Measurements from ENCODE around the gene GIMD1.
A peak's percentile ranks its signal among the peaks of the same experiment; 100 is the strongest.

Gene GIMD1

GRCh38 chr4:106366026-106366425, 2.6 kb downstream of the GIMD1 start:
- H2AFZ ChIP-seq (ENCODE audit: low read length): no peak overlapping the region
- no peaks in the 10 kb centered on the region for H4K20me1 ChIP-seq (ENCODE audit: insufficient read depth, low read length, poor library complexity, severe bottlenecking)
- H3K9ac ChIP-seq (ENCODE audit: low read depth, low read length, poor library complexity, severe bottlenecking): no peak overlapping the region
- H3K4me1 ChIP-seq (ENCODE audit: insufficient read depth, low read length, poor library complexity, severe bottlenecking): peaks cover 3% of the 10 kb centered on the region
- no peaks in the 10 kb centered on the region for H3F3A ChIP-seq (ENCODE audit: low read depth)
- H3K4me3 ChIP-seq (ENCODE audit: low read length, poor library complexity, severe bottlenecking): no peak overlapping the region
- TF ChIP-seq CTCF (conservative IDR thresholded peaks at IDR 0.05; ENCODE audit: low read length): no peak
- no peak for TF ChIP-seq EZH2phosphoT487 (IDR thresholded peaks at IDR 0.05; ENCODE audit: borderline replicate concordance)
- H3K79me2 ChIP-seq (ENCODE audit: insufficient read depth, low read length): no peaks in the 10 kb centered on the region
- no peaks in the 10 kb centered on the region for H3K27me3 ChIP-seq (ENCODE audit: insufficient read depth, low read length, poor library complexity, severe bottlenecking)
- no peaks in the 10 kb centered on the region for H3K9me2 ChIP-seq (replicated peaks; ENCODE audit: low read depth, low read length)
- H3K9me3 ChIP-seq (ENCODE audit: insufficient read depth, low read depth, low read length): no peaks in the 10 kb centered on the region
- H3K4me2 ChIP-seq (ENCODE audit: low read depth, low read length, poor library complexity, severe bottlenecking): no peak overlapping the region
- no peaks in the 10 kb centered on the region for H3K36me3 ChIP-seq (ENCODE audit: insufficient read depth, low read length)

GRCh38 chr4:106365613-106366012, 3.0 kb downstream of the GIMD1 start:
- H3K9ac ChIP-seq (ENCODE audit: low read depth, low read length, poor library complexity, severe bottlenecking): no peak overlapping the region
- H3K9me3 ChIP-seq (ENCODE audit: insufficient read depth, low read depth, low read length): no peaks in the 10 kb centered on the region
- H2AFZ ChIP-seq (ENCODE audit: low read length): no peak overlapping the region
- no peak overlapping the region for H3K4me3 ChIP-seq (ENCODE audit: low read length, poor library complexity, severe bottlenecking)
- H3K36me3 ChIP-seq (ENCODE audit: insufficient read depth, low read length): no peaks in the 10 kb centered on the region
- H4K20me1 ChIP-seq (ENCODE audit: insufficient read depth, low read length, poor library complexity, severe bottlenecking): no peaks in the 10 kb centered on the region
- H3F3A ChIP-seq (ENCODE audit: low read depth): no peaks in the 10 kb centered on the region
- no peaks in the 10 kb centered on the region for H3K27me3 ChIP-seq (ENCODE audit: insufficient read depth, low read length, poor library complexity, severe bottlenecking)
- no peaks in the 10 kb centered on the region for H3K9me2 ChIP-seq (replicated peaks; ENCODE audit: low read depth, low read length)
- no peaks in the 10 kb centered on the region for H3K79me2 ChIP-seq (ENCODE audit: insufficient read depth, low read length)
- TF ChIP-seq CTCF (conservative IDR thresholded peaks at IDR 0.05; ENCODE audit: low read length): no peak
- TF ChIP-seq EZH2phosphoT487 (IDR thresholded peaks at IDR 0.05; ENCODE audit: borderline replicate concordance): no peak
- peaks cover 3% of the 10 kb centered on the region for H3K4me1 ChIP-seq (ENCODE audit: insufficient read depth, low read length, poor library complexity, severe bottlenecking)
- no peak overlapping the region for H3K4me2 ChIP-seq (ENCODE audit: low read depth, low read length, poor library complexity, severe bottlenecking)

- Histone ChIP-seq H3K9ac (ENCODE audit: low read depth, low read length, poor library complexity, severe bottlenecking) (no peak overlapping the region), H3K79me2 (ENCODE audit: insufficient read depth, low read length) (no peaks in the 10 kb centered on the region), H2AFZ (ENCODE audit: low read length) (peak overlapping the region; percentile 37; the same call in 1 of the 2 replicates), H3K4me2 (ENCODE audit: low read depth, low read length, poor library complexity, severe bottlenecking) (no peak overlapping the region), H3K27me3 (ENCODE audit: insufficient read depth, low read length, poor library complexity, severe bottlenecking) (no peaks in the 10 kb centered on the region), H3K9me2 (replicated peaks; ENCODE audit: low read depth, low read length) (no peaks in the 10 kb centered on the region), H3K36me3 (ENCODE audit: insufficient read depth, low read length) (no peaks in the 10 kb centered on the region), H4K20me1 (ENCODE audit: insufficient read depth, low read length, poor library complexity, severe bottlenecking) (no peaks in the 10 kb centered on the region), H3K9me3 (ENCODE audit: insufficient read depth, low read depth, low read length) (no peaks in the 10 kb centered on the region), H3K4me3 (ENCODE audit: low read length, poor library complexity, severe bottlenecking) (no peak overlapping the region), H3F3A (ENCODE audit: low read depth) (no peaks in the 10 kb centered on the region), H3K4me1 (ENCODE audit: insufficient read depth, low read length, poor library complexity, severe bottlenecking) (peaks cover 2% of the 10 kb centered on the region)
- TF ChIP-seq EZH2phosphoT487 (IDR thresholded peaks at IDR 0.05; ENCODE audit: borderline replicate concordance) (no peak), CTCF (conservative IDR thresholded peaks at IDR 0.05; ENCODE audit: low read length) (no peak)
These were observed 4.3 kb downstream of the GIMD1 start for GRCh38 chr4:106364282-106364681.
